ENCODE measurements around the gene GLS.

DNA sequence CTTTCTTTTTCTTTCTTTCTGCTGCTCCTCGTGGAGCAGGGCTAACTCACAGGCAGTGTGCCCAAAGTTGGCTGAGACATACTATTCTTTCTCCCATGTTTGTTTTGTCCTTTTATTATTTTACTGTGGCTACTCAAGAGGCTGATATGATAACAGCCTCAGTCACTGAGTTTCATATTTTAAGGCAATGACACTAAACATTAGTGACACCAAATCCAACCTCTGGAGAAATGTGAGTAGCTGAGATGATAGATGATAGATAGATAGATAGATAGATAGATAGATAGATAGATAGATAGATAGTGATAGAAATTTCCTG lies 45.8 kb upstream of the GLS start:
- TF ChIP-seq, protein P1, sequence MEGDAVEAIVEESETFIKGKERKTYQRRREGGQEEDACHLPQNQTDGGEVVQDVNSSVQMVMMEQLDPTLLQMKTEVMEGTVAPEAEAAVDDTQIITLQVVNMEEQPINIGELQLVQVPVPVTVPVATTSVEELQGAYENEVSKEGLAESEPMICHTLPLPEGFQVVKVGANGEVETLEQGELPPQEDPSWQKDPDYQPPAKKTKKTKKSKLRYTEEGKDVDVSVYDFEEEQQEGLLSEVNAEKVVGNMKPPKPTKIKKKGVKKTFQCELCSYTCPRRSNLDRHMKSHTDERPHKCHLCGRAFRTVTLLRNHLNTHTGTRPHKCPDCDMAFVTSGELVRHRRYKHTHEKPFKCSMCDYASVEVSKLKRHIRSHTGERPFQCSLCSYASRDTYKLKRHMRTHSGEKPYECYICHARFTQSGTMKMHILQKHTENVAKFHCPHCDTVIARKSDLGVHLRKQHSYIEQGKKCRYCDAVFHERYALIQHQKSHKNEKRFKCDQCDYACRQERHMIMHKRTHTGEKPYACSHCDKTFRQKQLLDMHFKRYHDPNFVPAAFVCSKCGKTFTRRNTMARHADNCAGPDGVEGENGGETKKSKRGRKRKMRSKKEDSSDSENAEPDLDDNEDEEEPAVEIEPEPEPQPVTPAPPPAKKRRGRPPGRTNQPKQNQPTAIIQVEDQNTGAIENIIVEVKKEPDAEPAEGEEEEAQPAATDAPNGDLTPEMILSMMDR (IDR thresholded peaks at IDR 0.05) = no peak
- TF ChIP-seq POLR2A (IDR thresholded peaks at IDR 0.05) = no peak
- no peak for TF ChIP-seq POLR2AphosphoS5 (IDR thresholded peaks at IDR 0.05)
